ENCODE results near the gene NDUFS6.
"Not testable (repeated sequence)": the region's sequence is repeated elsewhere in the genome, so short reads cannot be mapped to it uniquely, and the experiment has no call there.

NDUFS6 gene

GRCh38 chr5:1834721-1835429, 33.7 kb downstream of the NDUFS6 start:
- Histone ChIP-seq H3K4me3 (ENCODE audit: low read length) (no peak overlapping the region), H3K9me3 (ENCODE audit: insufficient read depth, low read depth, low read length) (no peaks in the 10 kb centered on the region)

GRCh38 chr5:1835431-1835830, 34.2 kb downstream of the NDUFS6 start:
- Histone ChIP-seq H3K36me3 (ENCODE audit: insufficient read depth, low read depth, low read length) (no peaks in the 10 kb centered on the region), H3K27ac (ENCODE audit: low read length) (no peak overlapping the region), H3K27me3 (ENCODE audit: insufficient read depth, low read length) (no peaks in the 10 kb centered on the region), H3K4me3 (ENCODE audit: low read length) (no peak overlapping the region), H3K4me1 (ENCODE audit: insufficient read depth, low read length) (peaks cover 19% of the 10 kb centered on the region; the same call in 1 of the 2 replicates), H3K9ac (ENCODE audit: low read depth, low read length) (no peak overlapping the region), H3K9me3 (ENCODE audit: insufficient read depth, low read depth, low read length) (no peaks in the 10 kb centered on the region)

More at GRCh38 chr5:1834721-1835429, 33.7 kb downstream of the NDUFS6 start:
- H3K27ac ChIP-seq (ENCODE audit: low read length): no peak overlapping the region
- H3K36me3 ChIP-seq (ENCODE audit: insufficient read depth, low read depth, low read length): 0 out of 2 replicates have a peak, but pooled peaks cover 4% of the 10 kb centered on the region
- peaks cover 19% of the 10 kb centered on the region; the same call in 1 of the 2 replicates for H3K4me1 ChIP-seq (ENCODE audit: insufficient read depth, low read length)
- no peaks in the 10 kb centered on the region for H3K27me3 ChIP-seq (ENCODE audit: insufficient read depth, low read length)
- no peak overlapping the region for H3K9ac ChIP-seq (ENCODE audit: low read depth, low read length)

GRCh38 chr5:1836176-1836890, 35.1 kb downstream of the NDUFS6 start:
- Histone ChIP-seq H3K27me3 (ENCODE audit: insufficient read depth, low read length) (no peaks in the 10 kb centered on the region), H3K4me1 (ENCODE audit: insufficient read depth, low read length) (peaks cover 19% of the 10 kb centered on the region), H3K4me3 (ENCODE audit: low read length) (no peak overlapping the region), H3K36me3 (ENCODE audit: insufficient read depth, low read depth, low read length) (no peaks in the 10 kb centered on the region), H3K9ac (ENCODE audit: low read depth, low read length) (no peak overlapping the region), H3K27ac (ENCODE audit: low read length) (no peak overlapping the region), H3K9me3 (ENCODE audit: insufficient read depth, low read depth, low read length) (no peaks in the 10 kb centered on the region)

- no peak overlapping the region for H3K9ac ChIP-seq (ENCODE audit: low read depth, low read length)
- H3K4me1 ChIP-seq (ENCODE audit: insufficient read depth, low read length): peaks cover 13% of the 10 kb centered on the region
- H3K27me3 ChIP-seq (ENCODE audit: insufficient read depth, low read length): 0 out of 2 replicates have a peak, but pooled peaks cover 5% of the 10 kb centered on the region
- no peaks in the 10 kb centered on the region for H3K36me3 ChIP-seq (ENCODE audit: insufficient read depth, low read depth, low read length)
- no peaks in the 10 kb centered on the region for H3K9me3 ChIP-seq (ENCODE audit: insufficient read depth, low read depth, low read length)
- no peak overlapping the region for H3K27ac ChIP-seq (ENCODE audit: low read length)
- H3K4me3 ChIP-seq (ENCODE audit: low read length): no peak overlapping the region
Measured at GRCh38 chr5:1836891-1837880, 36.0 kb downstream of the NDUFS6 start.

- Histone ChIP-seq H3K9me3 (ENCODE audit: insufficient read depth, low read depth, low read length) (no peaks in the 10 kb centered on the region), H3K27me3 (ENCODE audit: insufficient read depth, low read length) (0 out of 2 replicates have a peak, but pooled peaks cover 5% of the 10 kb centered on the region), H3K9ac (ENCODE audit: low read depth, low read length) (no peak overlapping the region), H3K36me3 (ENCODE audit: insufficient read depth, low read depth, low read length) (no peaks in the 10 kb centered on the region), H3K4me3 (ENCODE audit: low read length) (no peak overlapping the region), H3K4me1 (ENCODE audit: insufficient read depth, low read length) (peaks cover 12% of the 10 kb centered on the region), H3K27ac (ENCODE audit: low read length) (no peak overlapping the region)
Measured at GRCh38 chr5:1838013-1838412, 36.8 kb downstream of the NDUFS6 start.

- peaks cover 6% of the 10 kb centered on the region for H3K4me1 ChIP-seq (ENCODE audit: insufficient read depth, low read length)
- H3K4me3 ChIP-seq (ENCODE audit: low read length): no peak overlapping the region
- H3K9me3 ChIP-seq (ENCODE audit: insufficient read depth, low read depth, low read length): no peaks in the 10 kb centered on the region
- no peak overlapping the region for H3K27ac ChIP-seq (ENCODE audit: low read length)
- H3K27me3 ChIP-seq (ENCODE audit: insufficient read depth, low read length): peaks cover 14% of the 10 kb centered on the region; the same call in 1 of the 2 replicates
- no peak overlapping the region for H3K9ac ChIP-seq (ENCODE audit: low read depth, low read length)
- no peaks in the 10 kb centered on the region for H3K36me3 ChIP-seq (ENCODE audit: insufficient read depth, low read depth, low read length)
Measured at GRCh38 chr5:1840071-1840547, 38.9 kb downstream of the NDUFS6 start.

- Histone ChIP-seq H3K4me1 (ENCODE audit: insufficient read depth, low read length) (peaks cover 6% of the 10 kb centered on the region), H3K27ac (ENCODE audit: low read length) (no peak overlapping the region), H3K27me3 (ENCODE audit: insufficient read depth, low read length) (peaks cover 18% of the 10 kb centered on the region; the same call in 1 of the 2 replicates), H3K4me3 (ENCODE audit: low read length) (no peak overlapping the region), H3K36me3 (ENCODE audit: insufficient read depth, low read depth, low read length) (no peaks in the 10 kb centered on the region), H3K9ac (ENCODE audit: low read depth, low read length) (no peak overlapping the region), H3K9me3 (ENCODE audit: insufficient read depth, low read depth, low read length) (no peaks in the 10 kb centered on the region)
Measured at GRCh38 chr5:1840741-1841521, 39.7 kb downstream of the NDUFS6 start.

- peaks cover 27% of the 10 kb centered on the region; the same call in 1 of the 2 replicates for H3K27me3 ChIP-seq (ENCODE audit: insufficient read depth, low read length)
- H3K4me3 ChIP-seq (ENCODE audit: low read length): no peak overlapping the region
- no peaks in the 10 kb centered on the region for H3K36me3 ChIP-seq (ENCODE audit: insufficient read depth, low read depth, low read length)
- peaks cover 6% of the 10 kb centered on the region for H3K4me1 ChIP-seq (ENCODE audit: insufficient read depth, low read length)
- no peak overlapping the region for H3K27ac ChIP-seq (ENCODE audit: low read length)
- no peaks in the 10 kb centered on the region for H3K9me3 ChIP-seq (ENCODE audit: insufficient read depth, low read depth, low read length)
- H3K9ac ChIP-seq (ENCODE audit: low read depth, low read length): no peak overlapping the region
Measured at GRCh38 chr5:1842004-1842819, 41.0 kb downstream of the NDUFS6 start.

- H3K4me3 ChIP-seq (ENCODE audit: low read length); H3K9ac ChIP-seq (ENCODE audit: low read depth, low read length); H3K27ac ChIP-seq (ENCODE audit: low read length); H3K36me3 ChIP-seq (ENCODE audit: insufficient read depth, low read depth, low read length); H3K9me3 ChIP-seq (ENCODE audit: insufficient read depth, low read depth, low read length); H3K4me1 ChIP-seq (ENCODE audit: insufficient read depth, low read length): not testable (repeated sequence)
- H3K27me3 ChIP-seq (ENCODE audit: insufficient read depth, low read length): peaks cover 41% of the 10 kb centered on the region
Measured at GRCh38 chr5:1843761-1844160, 42.6 kb downstream of the NDUFS6 start.

- Histone ChIP-seq H3K4me1 (ENCODE audit: insufficient read depth, low read length) (peaks cover 6% of the 10 kb centered on the region), H3K27ac (ENCODE audit: low read length) (no peak overlapping the region), H3K36me3 (ENCODE audit: insufficient read depth, low read depth, low read length) (no peaks in the 10 kb centered on the region), H3K9me3 (ENCODE audit: insufficient read depth, low read depth, low read length) (no peaks in the 10 kb centered on the region), H3K9ac (ENCODE audit: low read depth, low read length) (no peak overlapping the region), H3K4me3 (ENCODE audit: low read length) (no peak overlapping the region), H3K27me3 (ENCODE audit: insufficient read depth, low read length) (peaks cover 53% of the 10 kb centered on the region)
Measured at GRCh38 chr5:1844708-1845436, 43.7 kb downstream of the NDUFS6 start.

All from iPS-20b (cell line).